Neuronal stem cell (in vitro differentiated cells): ENCODE measurements around the gene TEX26.

ENCODE experiments used
- DNase-seq: peaks from one replicate; pipeline ENCODE4 v3.0.0-alpha.2; 2013; ENCODE audit warnings: low spot score
- H2AFZ ChIP-seq: one replicate; pipeline ENCODE4 v1.6.1; 2013; ENCODE audit warnings: mild to moderate bottlenecking, low read length, inconsistent platforms
- H2AK5ac ChIP-seq: 2 replicates; pipeline ENCODE4 v1.6.1; 2013; ENCODE audit warnings: low read depth, mild to moderate bottlenecking, inconsistent platforms, low read length, moderate library complexity, mixed read lengths
- H2BK120ac ChIP-seq: 2 replicates; pipeline ENCODE4 v1.6.1; 2013; ENCODE audit warnings: low read depth, mild to moderate bottlenecking, inconsistent platforms, low read length, moderate library complexity, mixed read lengths
- H2BK12ac ChIP-seq: one replicate; pipeline ENCODE4 v1.6.1; 2013; ENCODE audit warnings: low read length, inconsistent platforms
- H2BK15ac ChIP-seq: 2 replicates; pipeline ENCODE4 v1.6.1; 2013; ENCODE audit warnings: mild to moderate bottlenecking, low read length, inconsistent platforms, mixed read lengths
- H2BK5ac ChIP-seq: one replicate; pipeline ENCODE4 v1.6.1; 2013; ENCODE audit warnings: inconsistent platforms, mild to moderate bottlenecking, low read length, moderate library complexity
- H3K14ac ChIP-seq: one replicate; pipeline ENCODE4 v1.6.1; 2013; ENCODE audit warnings: low read length, inconsistent platforms
- H3K18ac ChIP-seq: 2 replicates; pipeline ENCODE4 v1.6.1; 2013; ENCODE audit warnings: low read length, inconsistent platforms
- H3K23ac ChIP-seq: 2 replicates; pipeline ENCODE4 v1.6.1; 2013; ENCODE audit warnings: low read depth, mild to moderate bottlenecking, mixed read lengths, low read length, inconsistent platforms; ENCODE audit not compliant: poor library complexity
- H3K27ac ChIP-seq: replicated peaks from 3 replicates; pipeline ENCODE4 v1.5.1; 2013; ENCODE audit warnings: low read length, inconsistent platforms
- H3K27me3 ChIP-seq, 3 experiments: 2 replicates each; pipeline ENCODE4 v1.6.1; 2013; ENCODE audit warnings: low read length in 3 of 3, mild to moderate bottlenecking in 2 of 3, inconsistent platforms in 1 of 3, low read depth in 1 of 3, mixed read lengths in 1 of 3, moderate library complexity in 1 of 3; ENCODE audit not compliant: control insufficient read depth in 3 of 3, insufficient read depth in 3 of 3
- H3K36me3 ChIP-seq, 2 donors: replicated peaks in 1 of 2; 2 replicates each; pipeline ENCODE4 v1.6.1; 2013; ENCODE audit warnings: low read length in 2 of 2; ENCODE audit not compliant: control insufficient read depth in 2 of 2, insufficient read depth in 2 of 2
- H3K4ac ChIP-seq: 2 replicates; pipeline ENCODE4 v1.6.1; 2013; ENCODE audit warnings: inconsistent platforms, mild to moderate bottlenecking, low read length, moderate library complexity
- H3K4me1 ChIP-seq, 2 donors: 1 replicate in 1 of 2; 2 replicates in 1 of 2; pipeline ENCODE4 v1.6.1; 2013; ENCODE audit warnings: low read length in 2 of 2, low read depth in 1 of 2; ENCODE audit not compliant: control insufficient read depth in 2 of 2, insufficient read depth in 1 of 2
- H3K4me2 ChIP-seq: one replicate; pipeline ENCODE4 v1.6.1; 2013; ENCODE audit warnings: mild to moderate bottlenecking, low read length, inconsistent platforms; ENCODE audit not compliant: insufficient read depth, poor library complexity, severe bottlenecking
- H3K4me3 ChIP-seq, 2 donors: 2 replicates each; pipeline ENCODE4 v1.5.1; 2013; ENCODE audit warnings: low read length in 2 of 2, mild to moderate bottlenecking in 2 of 2, inconsistent platforms in 1 of 2, moderate library complexity in 1 of 2
- H3K79me1 ChIP-seq: one replicate; pipeline ENCODE4 v1.6.1; 2013; ENCODE audit warnings: low read depth, mild to moderate bottlenecking, inconsistent platforms, low read length, moderate library complexity
- H3K9ac ChIP-seq: one replicate; pipeline ENCODE4 v1.6.1; 2013; ENCODE audit warnings: mild to moderate bottlenecking, low read depth, low read length, inconsistent platforms; ENCODE audit not compliant: poor library complexity
- H3K9me3 ChIP-seq, 2 donors: replicated peaks in 1 of 2; 2 replicates each; pipeline versions ENCODE3 to v1.6.1; 2013; ENCODE audit warnings: low read length in 2 of 2, mild to moderate bottlenecking in 2 of 2, inconsistent platforms in 1 of 2, low read depth in 1 of 2, mixed read lengths in 1 of 2, moderate library complexity in 1 of 2; ENCODE audit not compliant: control insufficient read depth in 2 of 2, insufficient read depth in 1 of 2
- H4K8ac ChIP-seq: one replicate; pipeline ENCODE4 v1.6.1; 2013; ENCODE audit warnings: low read depth, mild to moderate bottlenecking, inconsistent platforms, low read length, moderate library complexity
- H4K91ac ChIP-seq: one replicate; pipeline ENCODE4 v1.6.1; 2013; ENCODE audit warnings: low read length, low read depth, mild to moderate bottlenecking, inconsistent platforms; ENCODE audit not compliant: poor library complexity
- WGBS, 2 donors: extraction: QIAGEN DNeasy Blood & Tissue Kit; methylation state at CpG; one replicate each; pipeline ENCODE4 v1.1.7; 2013; ENCODE audit warnings: missing lambda C conversion rate in 2 of 2, mixed read lengths in 1 of 2; ENCODE audit not compliant: insufficient read length in 2 of 2, insufficient replicate concordance in 1 of 2; ENCODE audit errors: extremely low coverage in 2 of 2; 5-methylcytosine and 5-hydroxymethylcytosine counted together

Gene TEX26

GRCh38 chr13:30997697-30998096 lies 65.2 kb downstream of the TEX26 start:
- H2BK15ac ChIP-seq: no peak overlapping the region
- H4K8ac ChIP-seq: no peak overlapping the region
- no peak overlapping the region for H3K23ac ChIP-seq
- WGBS, 2 donors: no CpG with 5 or more reads among the region's 2 CpGs
- no peak overlapping the region for H3K14ac ChIP-seq
- H3K79me1 ChIP-seq: no peaks in the 10 kb centered on the region
- no peak overlapping the region for H3K27ac ChIP-seq
- DNase-seq: no peak
- H3K9ac ChIP-seq: no peak overlapping the region
- peak overlapping the region; percentile 5 for H2AFZ ChIP-seq
- no peak overlapping the region for H2BK12ac ChIP-seq
- no peak overlapping the region for H3K4me3 ChIP-seq
- peaks cover 0 to 2% (median 0%) of the 10 kb centered on the region in 3 experiments for H3K27me3 ChIP-seq
- no peak overlapping the region for H2BK120ac ChIP-seq
- no peaks in the 10 kb centered on the region for H3K36me3 ChIP-seq
- H3K9me3 ChIP-seq: no peaks in the 10 kb centered on the region
- H3K4me1 ChIP-seq: peaks cover 6 to 23% of the 10 kb centered on the region in 2 donors
- no peak overlapping the region for H4K91ac ChIP-seq
- no peak overlapping the region for H3K4me2 ChIP-seq
- no peak overlapping the region for H3K4ac ChIP-seq
- H2AK5ac ChIP-seq: no peak overlapping the region
- H3K18ac ChIP-seq: no peak overlapping the region
- H2BK5ac ChIP-seq: no peak overlapping the region

GRCh38 chr13:30998136-30999088 lies 66.0 kb downstream of the TEX26 start:
- H2AFZ ChIP-seq: peak overlapping the region; percentile 6
- H2BK120ac ChIP-seq: no peak overlapping the region
- H3K27ac ChIP-seq: no peak overlapping the region
- no peaks in the 10 kb centered on the region for H3K79me1 ChIP-seq
- H3K23ac ChIP-seq: no peak overlapping the region
- no peak overlapping the region for H2BK12ac ChIP-seq
- H3K4ac ChIP-seq: no peak overlapping the region
- no peaks in the 10 kb centered on the region for H3K9me3 ChIP-seq
- no peak overlapping the region for H2BK15ac ChIP-seq
- no peak for DNase-seq
- peaks cover 6 to 23% of the 10 kb centered on the region in 2 donors for H3K4me1 ChIP-seq
- H4K91ac ChIP-seq: no peak overlapping the region
- H3K18ac ChIP-seq: peak overlapping the region; percentile 45
- H2BK5ac ChIP-seq: no peak overlapping the region
- H2AK5ac ChIP-seq: no peak overlapping the region
- WGBS, 2 donors: no CpG with 5 or more reads among the region's 8 CpGs
- no peak overlapping the region for H3K9ac ChIP-seq
- H3K14ac ChIP-seq: no peak overlapping the region
- H3K4me3 ChIP-seq: no peak overlapping the region
- H3K4me2 ChIP-seq: no peak overlapping the region
- peaks cover 0 to 2% (median 0%) of the 10 kb centered on the region in 3 experiments for H3K27me3 ChIP-seq
- no peaks in the 10 kb centered on the region for H3K36me3 ChIP-seq
- no peak overlapping the region for H4K8ac ChIP-seq

- WGBS, 2 donors: no CpG with 5 or more reads among the region's 3 CpGs
- no peak overlapping the region for H3K23ac ChIP-seq
- no peak overlapping the region for H3K4me3 ChIP-seq
- no peak overlapping the region for H3K9ac ChIP-seq
- no peak overlapping the region for H2AFZ ChIP-seq
- no peak overlapping the region for H4K91ac ChIP-seq
- H3K27me3 ChIP-seq: peaks cover 0 to 2% (median 0%) of the 10 kb centered on the region in 3 experiments
- no peak overlapping the region for H2AK5ac ChIP-seq
- no peak for DNase-seq
- no peak overlapping the region for H3K27ac ChIP-seq
- H3K79me1 ChIP-seq: no peaks in the 10 kb centered on the region
- no peak overlapping the region for H2BK12ac ChIP-seq
- H2BK15ac ChIP-seq: no peak overlapping the region
- peaks cover 5 to 22% of the 10 kb centered on the region in 2 donors for H3K4me1 ChIP-seq
- H4K8ac ChIP-seq: no peak overlapping the region
- H3K18ac ChIP-seq: no peak overlapping the region
- no peak overlapping the region for H3K4ac ChIP-seq
- H3K14ac ChIP-seq: no peak overlapping the region
- H2BK5ac ChIP-seq: no peak overlapping the region
- no peak overlapping the region for H3K4me2 ChIP-seq
- H2BK120ac ChIP-seq: no peak overlapping the region
- H3K36me3 ChIP-seq: no peaks in the 10 kb centered on the region
- H3K9me3 ChIP-seq: no peaks in the 10 kb centered on the region
These were observed 68.4 kb downstream of the TEX26 start for GRCh38 chr13:31000889-31001288.

- Histone ChIP-seq H2AK5ac (no peak overlapping the region), H3K9ac (no peak overlapping the region), H3K27me3 (peaks cover 0 to 2% (median 0%) of the 10 kb centered on the region in 3 experiments), H3K14ac (no peak overlapping the region), H3K4me3 (no peak overlapping the region), H3K4ac (no peak overlapping the region), H3K27ac (no peak overlapping the region), H2AFZ (no peak overlapping the region), H3K79me1 (no peaks in the 10 kb centered on the region), H2BK120ac (no peak overlapping the region), H2BK15ac (no peak overlapping the region), H3K18ac (no peak overlapping the region), H4K91ac (no peak overlapping the region), H3K23ac (no peak overlapping the region), H2BK12ac (no peak overlapping the region), H3K4me1 (peaks cover 3 to 20% of the 10 kb centered on the region in 2 donors), H2BK5ac (no peak overlapping the region), H3K36me3 (no peaks in the 10 kb centered on the region), H3K9me3 (no peaks in the 10 kb centered on the region), H4K8ac (no peak overlapping the region), H3K4me2 (no peak overlapping the region)
- DNase-seq: no peak
- WGBS, 2 donors: no CpG with 5 or more reads among the region's 2 CpGs
These were observed 69.2 kb downstream of the TEX26 start for GRCh38 chr13:31001647-31002046.
